ENCODE measurements around the gene WWP2.
"Not testable (repeated sequence)": the region's sequence is repeated elsewhere in the genome, so short reads cannot be mapped to it uniquely, and the experiment has no call there.

WWP2 gene

DNA sequence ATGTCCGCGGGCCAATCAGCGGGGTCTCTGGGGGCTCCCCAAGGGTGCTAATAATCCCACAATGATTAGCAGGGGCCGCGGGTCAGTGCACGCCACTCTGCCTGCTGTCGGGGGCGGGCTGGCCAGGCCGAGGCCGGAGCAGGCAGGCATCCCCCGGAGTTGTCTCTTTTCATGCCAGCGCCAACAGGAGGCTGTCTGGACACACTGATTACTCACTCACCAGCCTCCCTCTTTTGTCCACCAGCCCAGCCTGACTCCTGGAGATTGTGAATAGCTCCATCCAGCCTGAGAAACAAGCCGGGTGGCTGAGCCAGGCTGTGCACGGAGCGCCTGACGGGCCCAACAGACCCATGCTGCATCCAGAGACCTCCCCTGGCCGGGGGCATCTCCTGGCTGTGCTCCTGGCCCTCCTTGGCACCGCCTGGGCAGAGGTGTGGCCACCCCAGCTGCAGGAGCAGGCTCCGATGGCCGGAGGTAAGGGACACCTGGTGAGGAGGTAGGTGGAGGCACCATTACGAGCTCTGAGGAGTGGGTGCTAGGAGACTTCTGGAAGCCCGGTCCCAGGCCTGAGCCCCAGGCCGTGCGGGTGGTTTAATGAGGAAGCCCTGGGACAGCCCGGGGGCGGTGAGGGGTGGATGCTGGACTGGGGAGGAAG, 189.0 kb downstream of the WWP2 start, which contains the start of gene CLEC18A:
CLEC18A (plus strand) TSS at position 318 of the 655 bp plus-strand sequence; CDS start at position 351, 33 bp downstream.
- DNase-seq: not testable (repeated sequence)

GRCh38 chr16:69951672-69952031, 189.5 kb downstream of the WWP2 start:
- not testable (repeated sequence) for DNase-seq

DNA sequence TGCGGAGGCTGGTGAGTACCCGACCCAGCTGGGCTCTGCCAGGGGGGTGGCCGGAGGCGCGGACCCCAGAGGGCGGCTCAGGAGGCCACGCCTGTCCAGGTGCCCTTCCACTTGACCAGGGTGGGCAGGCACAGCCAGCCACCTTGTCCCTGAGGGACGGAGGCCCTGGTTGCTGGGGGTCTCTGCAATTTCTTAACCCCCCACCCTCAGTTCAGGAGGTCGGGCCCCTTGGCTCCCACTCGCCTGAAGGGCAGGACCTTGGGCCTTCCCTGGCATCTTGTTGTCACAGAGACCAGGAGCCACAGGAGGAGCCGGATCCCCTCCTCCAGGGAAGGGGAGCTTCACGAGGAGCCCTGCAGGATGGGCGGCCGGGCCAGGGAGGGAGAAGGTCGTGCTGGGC, 190.0 kb downstream of the WWP2 start:
- not testable (repeated sequence) for DNase-seq

DNA sequence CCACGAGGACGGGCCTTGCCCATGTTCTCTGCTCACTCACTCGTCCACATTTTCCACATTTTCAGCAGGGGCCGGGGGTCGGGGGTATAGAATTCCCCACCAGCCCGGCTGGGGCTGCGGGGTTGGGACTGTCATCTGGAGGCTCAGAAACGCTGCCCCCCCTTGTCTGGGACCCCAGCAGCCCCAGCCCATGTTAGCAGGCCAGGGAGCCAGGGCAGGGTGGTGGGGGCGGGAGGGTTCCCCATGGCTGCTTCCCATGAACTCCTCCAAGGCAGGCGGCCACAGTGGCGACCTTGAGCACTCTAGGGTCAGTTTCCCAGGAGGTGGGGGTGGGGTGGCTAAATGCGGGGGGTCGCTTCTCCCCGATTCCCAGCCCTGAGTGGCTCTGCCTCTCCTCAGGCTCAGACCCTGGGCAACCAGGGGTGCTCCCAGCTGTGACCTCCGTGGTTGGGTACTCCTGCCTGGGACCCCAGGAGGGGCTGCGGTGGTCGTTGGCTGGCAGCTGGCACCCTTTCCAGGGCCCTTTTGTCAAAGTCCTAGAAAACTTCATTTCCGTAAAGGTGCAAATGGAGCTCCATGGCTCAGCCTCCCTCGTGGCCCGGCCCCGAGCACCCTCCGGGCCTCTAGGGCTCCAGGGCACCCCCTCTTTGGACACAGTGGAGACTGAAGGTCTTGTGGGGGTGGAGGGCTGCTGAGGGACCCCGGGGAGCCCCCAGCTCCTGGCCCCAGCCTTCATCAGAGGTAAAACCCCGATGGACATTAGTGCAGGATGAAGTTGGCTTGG, 190.6 kb downstream of the WWP2 start:
- DNase-seq: not testable (repeated sequence)

DNA sequence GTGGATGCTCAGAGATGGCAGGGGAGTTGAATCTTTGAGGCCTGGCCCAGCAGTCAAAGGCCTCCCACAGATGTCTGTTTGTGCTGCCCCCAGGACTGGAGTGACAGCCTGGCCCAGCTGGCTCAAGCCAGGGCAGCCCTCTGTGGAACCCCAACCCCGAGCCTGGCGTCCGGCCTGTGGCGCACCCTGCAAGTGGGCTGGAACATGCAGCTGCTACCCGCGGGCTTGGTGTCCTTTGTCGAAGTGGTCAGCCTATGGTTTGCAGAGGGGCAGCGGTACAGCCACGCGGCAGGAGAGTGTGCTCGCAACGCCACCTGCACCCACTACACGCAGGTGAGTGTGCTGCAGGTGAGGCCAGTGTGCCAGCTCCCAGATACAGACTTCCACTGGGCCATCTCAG, 192.1 kb downstream of the WWP2 start:
- DNase-seq: not testable (repeated sequence)

GRCh38 chr16:69963312-69963711, 201.2 kb downstream of the WWP2 start:
- not testable (repeated sequence) for DNase-seq

- not testable (repeated sequence) for DNase-seq
Observed at GRCh38 chr16:69964960-69965660, 203.0 kb downstream of the WWP2 start.

GRCh38 chr16:69965661-69966054, 203.5 kb downstream of the WWP2 start:
- not testable (repeated sequence) for DNase-seq

DNA sequence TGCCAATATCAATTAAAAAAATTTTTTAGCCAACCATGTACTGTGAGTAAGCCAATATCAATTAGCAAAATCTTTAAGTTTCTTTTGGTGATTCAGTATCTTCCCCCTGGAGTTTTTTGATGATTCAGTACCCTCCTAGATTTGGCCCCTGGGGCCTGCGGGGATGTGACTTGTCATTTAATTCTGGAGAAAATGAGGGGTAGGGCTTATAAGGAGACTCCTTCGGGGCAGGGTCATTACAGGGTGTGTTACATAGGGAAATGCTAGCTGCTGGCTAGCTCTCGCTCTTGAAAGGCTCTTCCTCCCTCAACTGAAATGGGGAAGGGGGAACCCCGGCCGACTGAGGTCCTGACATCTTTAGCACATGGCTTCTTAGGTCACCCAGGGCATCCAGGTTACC, 205.6 kb downstream of the WWP2 start:
- DNase-seq: not testable (repeated sequence)

DNA sequence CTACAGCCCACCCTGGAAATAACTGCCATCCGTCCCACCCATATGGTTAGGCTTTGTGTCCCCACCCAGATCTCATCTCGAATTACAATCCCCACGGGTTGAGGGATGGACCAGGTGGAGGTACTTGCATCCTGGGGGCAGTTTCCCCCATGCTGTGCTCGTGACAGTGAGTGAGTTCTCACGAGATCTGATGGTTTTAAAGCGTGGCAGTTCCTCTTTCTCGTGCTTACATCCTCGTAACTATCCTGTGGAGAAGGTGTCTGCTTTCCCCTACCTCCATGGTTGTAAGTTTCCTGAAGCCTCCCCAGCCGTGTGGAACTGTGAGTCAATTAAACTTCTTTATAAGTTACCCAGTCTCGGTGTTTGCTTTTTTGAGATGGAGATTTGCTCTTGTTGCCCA, 206.0 kb downstream of the WWP2 start:
- DNase-seq: not testable (repeated sequence)

DNA sequence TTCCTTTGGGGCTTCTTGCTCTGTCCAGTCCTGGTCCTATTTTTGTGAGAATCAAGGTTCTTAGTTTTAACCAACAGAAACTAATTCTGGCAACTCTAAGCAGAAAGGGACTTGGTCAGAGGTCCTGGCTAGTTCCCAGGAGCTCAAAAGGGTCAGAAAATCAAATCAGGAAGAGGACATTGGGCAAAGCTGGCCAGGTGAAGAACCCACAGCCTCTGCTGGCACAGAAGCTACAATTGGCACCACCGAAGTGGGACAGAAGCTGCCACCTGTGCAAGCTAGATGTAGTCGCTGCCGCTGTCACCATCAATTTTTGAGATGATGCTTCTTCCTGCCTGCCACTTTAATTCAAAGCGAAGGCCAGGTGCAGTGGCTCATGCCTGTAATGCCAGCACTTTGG, 207.5 kb downstream of the WWP2 start:
- DNase-seq: not testable (repeated sequence)

GRCh38 chr16:69972120-69972519, 210.0 kb downstream of the WWP2 start:
- DNase-seq: not testable (repeated sequence)

DNA sequence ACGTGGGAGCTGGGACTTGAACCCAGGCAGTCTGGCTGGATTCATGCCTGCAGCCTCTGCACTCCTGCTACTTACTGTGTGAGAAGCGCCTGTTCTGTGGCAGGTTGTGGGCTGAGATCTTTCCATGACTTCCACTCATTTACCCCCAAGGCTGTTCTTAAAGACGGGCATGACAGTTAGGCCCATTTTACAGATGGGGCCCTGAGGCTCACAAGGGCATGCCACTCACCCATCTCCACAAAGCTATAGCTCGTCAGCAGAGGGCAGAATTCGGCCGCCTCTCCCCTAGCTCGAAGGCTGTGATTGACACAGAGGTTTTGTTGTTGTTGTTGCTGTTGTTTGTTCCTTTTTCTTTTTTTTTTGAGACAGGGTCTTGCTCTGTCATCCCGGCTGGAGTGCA, 210.8 kb downstream of the WWP2 start:
- not testable (repeated sequence) for DNase-seq

DNA sequence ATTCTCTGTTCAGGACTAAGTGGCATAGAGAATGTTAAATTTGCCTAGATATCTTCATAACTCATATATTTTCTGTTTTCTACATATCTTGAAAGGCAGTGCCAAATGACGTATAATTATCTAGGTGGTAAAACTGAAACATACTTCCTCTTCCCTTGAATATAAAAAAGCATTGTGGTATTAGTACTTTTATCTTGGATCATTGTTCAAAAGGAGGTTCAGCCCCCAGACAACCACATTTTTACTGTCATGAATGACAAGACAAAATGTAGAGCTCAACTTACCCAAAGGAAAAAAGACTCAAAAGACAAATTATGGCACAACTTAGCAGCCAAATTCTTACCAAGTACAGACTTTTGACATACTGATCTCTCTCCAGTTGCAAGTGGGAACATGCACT, 223.1 kb downstream of the WWP2 start:
- DNase-seq: not testable (repeated sequence)
